Measurements from ENCODE around the gene ZIC3. TPM values are rescaled to one million over a fixed set of nuclear protein-coding genes. Genes with fewer than 3 reads are reported as not detected.

ZIC3 gene
- total RNA-seq, 1 experiment from 2014 or later: not detected

- DNase-seq: no peak
- Histone ChIP-seq H3F3A (ENCODE audit: insufficient read depth, low read depth) (no peaks in the 10 kb centered on the region), H3K36me3 (ENCODE audit: low read depth) (no peaks in the 10 kb centered on the region), H3K4me1 (replicated peaks; ENCODE audit: insufficient read depth) (no peaks in the 10 kb centered on the region), H3K4me2 (no peak overlapping the region), H3K9me2 (ENCODE audit: insufficient read depth) (no peaks in the 10 kb centered on the region), H4K20me1 (ENCODE audit: insufficient read depth) (no peaks in the 10 kb centered on the region), H3K9me3 (ENCODE audit: insufficient read depth, low read depth) (no peaks in the 10 kb centered on the region), H3K79me2 (ENCODE audit: low read depth) (no peaks in the 10 kb centered on the region), H3K27me3 (ENCODE audit: insufficient read depth, low read depth) (peaks cover 14% of the 10 kb centered on the region; the same call in 1 of the 2 replicates), H2AFZ (no peak overlapping the region), H3K4me3 (no peak overlapping the region), H3K27ac (no peak overlapping the region)
- intact Hi-C loops (cut with micrococcal nuclease; ENCODE audit: unreplicated experiment): no loop called here
- no peak for TF ChIP-seq EZH2 (IDR thresholded peaks at IDR 0.05; ENCODE audit: low read depth)
- ChIA-PET CTCF (no interaction called here), POLR2A (ENCODE audit: unreplicated experiment) (no interaction called here)
- BruUV-seq (replicated peaks): no TSS peak
These were observed 1.1 kb downstream of the ZIC3 start for GRCh38 chrX:137566746-137567679.

GRCh38 chrX:137567682-137568232 lies 1.8 kb downstream of the ZIC3 start:
- no peak for DNase-seq
- Histone ChIP-seq H3K4me1 (replicated peaks; ENCODE audit: insufficient read depth) (no peaks in the 10 kb centered on the region), H4K20me1 (ENCODE audit: insufficient read depth) (no peaks in the 10 kb centered on the region), H3K27me3 (ENCODE audit: insufficient read depth, low read depth) (peaks cover 9% of the 10 kb centered on the region; the same call in 1 of the 2 replicates), H2AFZ (no peak overlapping the region), H3K4me3 (no peak overlapping the region), H3K27ac (no peak overlapping the region), H3K9me2 (ENCODE audit: insufficient read depth) (no peaks in the 10 kb centered on the region), H3K4me2 (no peak overlapping the region), H3F3A (ENCODE audit: insufficient read depth, low read depth) (no peaks in the 10 kb centered on the region), H3K9me3 (ENCODE audit: insufficient read depth, low read depth) (no peaks in the 10 kb centered on the region), H3K36me3 (ENCODE audit: low read depth) (no peaks in the 10 kb centered on the region), H3K79me2 (ENCODE audit: low read depth) (no peaks in the 10 kb centered on the region)
- no TSS peak for BruUV-seq (replicated peaks)
- ChIA-PET POLR2A (ENCODE audit: unreplicated experiment) (no interaction called here), CTCF (no interaction called here)
- intact Hi-C loops (cut with micrococcal nuclease; ENCODE audit: unreplicated experiment): no loop called here
- TF ChIP-seq CTCF (conservative IDR thresholded peaks at IDR 0.05) (no peak), EZH2 (IDR thresholded peaks at IDR 0.05; ENCODE audit: low read depth) (no peak)

DNA sequence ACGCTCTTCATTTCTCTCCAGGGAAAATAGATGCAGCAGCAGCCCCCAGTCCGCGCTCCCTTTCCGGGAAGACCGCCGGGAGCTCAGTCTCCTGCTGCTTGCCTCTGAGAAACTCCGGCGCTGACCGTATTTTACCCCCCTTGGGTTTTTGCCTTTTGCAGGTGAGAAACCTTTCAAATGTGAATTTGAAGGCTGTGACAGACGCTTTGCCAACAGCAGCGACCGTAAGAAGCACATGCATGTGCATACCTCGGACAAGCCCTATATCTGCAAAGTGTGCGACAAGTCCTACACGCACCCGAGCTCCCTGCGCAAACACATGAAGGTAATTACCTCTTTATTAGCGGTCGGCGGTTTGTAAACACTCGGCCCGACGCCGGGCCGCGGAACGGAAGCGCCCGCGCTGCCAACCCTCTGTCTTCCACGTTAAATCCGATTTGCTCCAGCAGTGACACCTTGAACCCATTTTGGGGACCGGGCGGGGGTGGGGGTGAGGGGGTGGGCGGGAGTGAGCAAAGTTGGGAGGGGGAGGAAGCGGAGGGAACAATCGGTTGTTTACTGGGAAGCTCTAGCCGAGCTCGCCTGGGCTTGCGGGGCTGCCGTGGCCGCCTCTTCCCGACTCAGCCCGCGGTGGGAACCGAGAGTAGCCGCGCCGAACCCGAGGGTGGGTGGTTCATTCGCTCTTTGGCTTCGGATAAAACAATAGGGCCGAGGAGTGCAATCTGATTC lies 3.0 kb downstream of the ZIC3 start:
- no TSS peak for BruUV-seq (replicated peaks)
- H3F3A ChIP-seq (ENCODE audit: insufficient read depth, low read depth): no peaks in the 10 kb centered on the region
- H3K9me3 ChIP-seq (ENCODE audit: insufficient read depth, low read depth): no peaks in the 10 kb centered on the region
- H3K79me2 ChIP-seq (ENCODE audit: low read depth): no peaks in the 10 kb centered on the region
- CTCF ChIA-PET: no interaction called here
- POLR2A ChIA-PET (ENCODE audit: unreplicated experiment): no interaction called here
- no peaks in the 10 kb centered on the region for H3K36me3 ChIP-seq (ENCODE audit: low read depth)
- intact Hi-C loops (cut with micrococcal nuclease; ENCODE audit: unreplicated experiment): no loop called here
- H4K20me1 ChIP-seq (ENCODE audit: insufficient read depth): no peaks in the 10 kb centered on the region
- H2AFZ ChIP-seq: no peak overlapping the region
- H3K4me2 ChIP-seq: no peak overlapping the region
- no peaks in the 10 kb centered on the region for H3K9me2 ChIP-seq (ENCODE audit: insufficient read depth)
- H3K27ac ChIP-seq: no peak overlapping the region
- TF ChIP-seq EZH2 (IDR thresholded peaks at IDR 0.05; ENCODE audit: low read depth) (no peak), CTCF (conservative IDR thresholded peaks at IDR 0.05) (no peak)
- DNase-seq: no peak
- H3K27me3 ChIP-seq (ENCODE audit: insufficient read depth, low read depth): peaks cover 6% of the 10 kb centered on the region; the same call in 1 of the 2 replicates
- H3K4me3 ChIP-seq: no peak overlapping the region
- H3K4me1 ChIP-seq (replicated peaks; ENCODE audit: insufficient read depth): no peaks in the 10 kb centered on the region
